K562 (cell line): ENCODE data around the gene RGPD8. TPM values are rescaled to one million over a fixed set of nuclear protein-coding genes. Genes with fewer than 3 reads are reported as not detected.

Source experiments
- ATAC-seq: fragments of 200-7000 bp; cut with Tn5 transposase; 3 replicates; pipeline ENCODE4 v1.9.1; 2020; ENCODE audit warnings: moderate library complexity
- BruUV-seq: library from RNA; stranded (reverse); fragments of 400-500 nt; replicated peaks from 2 replicates; lab custom pipeline; 2021; lab: Mats Ljungman, UMichigan
- CTCF ChIA-PET: fragments of 300-600 bp; formaldehyde crosslinking; extraction: SDS; loops from one replicate; lab custom pipeline; 2021; ENCODE audit warnings: low intra/inter-chr PET ratio; lab: Yijun Ruan, JAX
- POLR2A ChIA-PET: fragments of 300-600, 350-650 bp; sonication (Branson Sonifier 250); formaldehyde crosslinking; extraction: SDS; loops from one replicate; lab custom pipeline; 2021; ENCODE audit warnings: antibody characterized with exemption, inconsistent platforms; lab: Yijun Ruan, JAX
- DNase-seq, 4 experiments: peaks; one replicate each; pipeline versions ENCODE4 v3.0.0 to v3.0.0-alpha.2; 2011 to 2018; ENCODE audit warnings: low spot score in 3 of 4, mixed read lengths in 3 of 4; ENCODE audit errors: extremely low read depth in 1 of 4
- FAIRE-seq: peaks from 2 replicates; lab custom pipeline; 2011; peaks lifted over from hg19 to GRCh38; lab: Jason Lieb, UNC
- H2AFZ ChIP-seq: 2 replicates; pipeline ENCODE4 v1.6.0; 2011; ENCODE audit warnings: low read depth, low read length, control low read depth, inconsistent platforms
- H3K27ac ChIP-seq: fragments of 200-600 bp; 3 replicates; pipeline ENCODE4 v1.8.0; 2011; ENCODE audit warnings: low read depth, mild to moderate bottlenecking, control low read depth, inconsistent platforms, low read length, moderate library complexity, mixed read lengths; ENCODE audit errors: extremely low read depth
- H3K27me3 ChIP-seq, 2 experiments: fragments of 300-600 bp in 1 of 2; 2 replicates in 1 of 2; 3 replicates in 1 of 2; pipeline versions ENCODE4 v1.6.0 to v1.8.0; 2011; ENCODE audit warnings: inconsistent platforms in 2 of 2, low read length in 2 of 2, mild to moderate bottlenecking in 1 of 2, mixed read lengths in 1 of 2, moderate library complexity in 1 of 2; ENCODE audit not compliant: control insufficient read depth in 2 of 2, insufficient read depth in 2 of 2
- H3K36me3 ChIP-seq: fragments of 300-600 bp; 3 replicates; pipeline ENCODE4 v1.8.0; 2011; ENCODE audit warnings: mild to moderate bottlenecking, low read length, inconsistent platforms; ENCODE audit not compliant: control insufficient read depth, insufficient read depth
- H3K4me1 ChIP-seq, 2 experiments: fragments of 200-600 bp in 1 of 2; replicated peaks in 1 of 2; 2 replicates in 1 of 2; 3 replicates in 1 of 2; pipeline versions ENCODE4 v1.5.1 to v1.8.0; 2011; ENCODE audit warnings: inconsistent platforms in 2 of 2, low read length in 2 of 2, mild to moderate bottlenecking in 1 of 2, mixed read lengths in 1 of 2, moderate library complexity in 1 of 2; ENCODE audit not compliant: control insufficient read depth in 2 of 2, insufficient read depth in 2 of 2
- H3K4me2 ChIP-seq: 2 replicates; pipeline ENCODE4 v1.6.1; 2011; ENCODE audit warnings: low read length, control low read depth, inconsistent platforms, mixed read lengths; ENCODE audit not compliant: insufficient read depth
- H3K4me3 ChIP-seq: fragments of 200-600 bp; sonication (generic), shearing (Covaris generic); 2 replicates; pipeline ENCODE4 v1.5.1; 2016; ENCODE audit warnings: control low read depth, inconsistent platforms
- H3K79me2 ChIP-seq: fragments of 200-600 bp; 3 replicates; pipeline ENCODE4 v1.8.0; 2011; ENCODE audit warnings: low read length, inconsistent platforms; ENCODE audit not compliant: control insufficient read depth, insufficient read depth
- H3K9ac ChIP-seq, 2 experiments: 2 replicates each; pipeline versions ENCODE4 v1.6.0 to v1.6.1; 2011; ENCODE audit warnings: low read depth in 2 of 2, low read length in 2 of 2, control low read depth in 1 of 2, inconsistent platforms in 1 of 2, mild to moderate bottlenecking in 1 of 2, mixed read lengths in 1 of 2; ENCODE audit not compliant: insufficient read depth in 1 of 2
- H3K9me1 ChIP-seq: one replicate; pipeline ENCODE4 v1.6.0; 2011; ENCODE audit warnings: inconsistent platforms, mild to moderate bottlenecking, low read length, moderate library complexity; ENCODE audit not compliant: control insufficient read depth, insufficient read depth
- H3K9me3 ChIP-seq: replicated peaks from 2 replicates; pipeline ENCODE4 v1.5.1; 2011; ENCODE audit warnings: low read depth, low read length, inconsistent platforms; ENCODE audit not compliant: control insufficient read depth, insufficient read depth
- H4K20me1 ChIP-seq: replicated peaks from 2 replicates; pipeline ENCODE4 v1.6.1; 2011; ENCODE audit warnings: low read length, inconsistent platforms, mixed read lengths; ENCODE audit not compliant: control insufficient read depth, insufficient read depth
- BMI1 ChIP-seq: fragments of 150-350 bp; IDR thresholded peaks from 2 replicates; pipeline ENCODE4 v1.6.1; 2014; ENCODE audit warnings: low read length
- BRD9 ChIP-seq: fragments of 450-650 bp; IDR thresholded peaks from 2 replicates; pipeline ENCODE4 v1.6.1; 2018; ENCODE audit warnings: low read depth; ENCODE audit not compliant: partially characterized antibody
- FOXJ2 ChIP-seq: fragments of 200-800 bp; sonication (Bioruptor generic); IDR thresholded peaks from 2 replicates; pipeline ENCODE4 v1.6.1; 2016; ENCODE audit warnings: missing genetic modification characterization, missing compliant biosample characterization
- HCFC1 ChIP-seq: IDR thresholded peaks from 2 replicates; pipeline ENCODE4 v1.6.1; 2012; ENCODE audit warnings: low read depth, low read length, improper control_type of control experiment
- KHSRP ChIP-seq: fragments of 450-650 bp; IDR thresholded peaks from 2 replicates; pipeline ENCODE4 v1.6.1; 2017
- KLF6 ChIP-seq: fragments of 250-450 bp; sonication (Bioruptor Pico); IDR thresholded peaks from 2 replicates; pipeline ENCODE4 v1.4.0; 2020; ENCODE audit warnings: mild to moderate bottlenecking, moderate library complexity, borderline replicate concordance
- RBM39 ChIP-seq: fragments of 200-400 bp; formaldehyde crosslinking; optimal IDR thresholded peaks from 2 replicates; pipeline ENCODE3; 2018; ENCODE audit warnings: low read depth, low read length
- RHOXF2B ChIP-seq: fragments of 250-450 bp; sonication (Bioruptor Pico); conservative IDR thresholded peaks from 2 replicates; pipeline ENCODE4 v1.5.1; 2021
- SMAD2 ChIP-seq: fragments of 150-350 bp; IDR thresholded peaks from 2 replicates; pipeline ENCODE4 v1.6.1; 2014; ENCODE audit warnings: low read depth, mild to moderate bottlenecking, low read length
- XRCC5 ChIP-seq: fragments of 200-400 bp; formaldehyde crosslinking; IDR thresholded peaks from 2 replicates; pipeline ENCODE4 v1.6.1; 2017; ENCODE audit warnings: low read depth, mild to moderate bottlenecking, low read length
- ZBTB8A ChIP-seq: fragments of 450-650 bp; IDR thresholded peaks from 2 replicates; pipeline ENCODE4 v1.6.1; 2018; ENCODE audit warnings: mild to moderate bottlenecking, moderate library complexity; ENCODE audit not compliant: partially characterized antibody
- ZNF140 ChIP-seq: fragments of 250-450 bp; sonication (Bioruptor Pico); IDR thresholded peaks from 2 replicates; pipeline ENCODE4 v1.8.0; 2021; ENCODE audit warnings: moderate library complexity, mild to moderate bottlenecking, inconsistent platforms
- ZNF717 ChIP-seq: fragments of 250-450 bp; sonication (Bioruptor Pico); IDR thresholded peaks from 2 replicates; pipeline ENCODE4 v1.5.0; 2021
- ZNF785 ChIP-seq: fragments of 250-450 bp; sonication (Bioruptor Pico); IDR thresholded peaks from 2 replicates; pipeline ENCODE4 v1.4.0; 2020; ENCODE audit warnings: mild to moderate bottlenecking
- WGBS: fragments of 100-300 bp; shearing (Covaris generic); methylation state at CpG from one replicate; pipeline ENCODE4 v1.1.6; 2016; ENCODE audit warnings: low coverage, mixed read lengths; ENCODE audit not compliant: insufficient coverage; ENCODE audit errors: missing lambda C conversion rate; 5-methylcytosine and 5-hydroxymethylcytosine counted together
- in situ Hi-C: fragments of 300-500 bp; cut with MboI; formaldehyde crosslinking; loops from 4 replicates; pipeline ENCODE4 v1.15.0; 2018; ENCODE audit warnings: inconsistent platforms, mixed read lengths
- intact Hi-C: fragments of 100-400 bp; cut with micrococcal nuclease; formaldehyde crosslinking; loops from 2 replicates; pipeline ENCODE4 v1.14.2; 2022
- polyA plus RNA-seq, 8 experiments: library from polyadenylated mRNA; depleted of rRNA in 4 of 8; stranded (reverse) in 5 of 8; unstranded in 3 of 8; fragments of >200 nt; fragmentation: Nextera tagmentation in 2 of 8; fragmentation: Illumina TruSeq in 1 of 8; extraction: Ambion mirVana in 2 of 8; extraction: Trizol in 1 of 8; gene quantifications; 2 replicates each; pipeline versions ENCODE4 v1.2.1 to v1.2.3, GENCODE V29; 2011 to 2014; ENCODE audit warnings: inconsistent platforms in 1 of 8, missing spikeins in 1 of 8
- total RNA-seq, 7 experiments: library from RNA; depleted of rRNA in 6 of 7; stranded (reverse); fragments of >200 nt in 6 of 7; fragmentation: Illumina TruSeq in 2 of 7; extraction: Trizol in 2 of 7; gene quantifications; 2 replicates each; pipeline versions ENCODE4 v1.2.1 to v1.2.3, GENCODE V29; 2011 to 2021; ENCODE audit warnings: low replicate concordance in 1 of 7
- TF ChIP-seq, protein P1 (sequence below), 3 experiments: fragments of 200-800 bp in 1 of 3; fragments of 250-450 bp in 1 of 3; fragments of 450-650 bp in 1 of 3; sonication (Bioruptor Pico) in 1 of 3; sonication (Bioruptor generic) in 1 of 3; formaldehyde crosslinking in 1 of 3; IDR thresholded peaks; 2 replicates each; pipeline versions ENCODE4 v1.6.1 to v1.8.0; 2016 to 2022; ENCODE audit warnings: mild to moderate bottlenecking in 2 of 3, missing genetic modification characterization in 2 of 3, missing compliant biosample characterization in 1 of 3, moderate library complexity in 1 of 3

The RGPD8 gene
- total and polyA plus RNA-seq, 9 of the 15 experiments (the other 6 are each of a cell fraction or from before 2014, with no cell fraction given): 0.03 to 0.47 (median 0.12) TPM; not detected in 1

- ATAC-seq (peak; percentile 43), FAIRE-seq (no peak), DNase-seq (no peak)
- Histone ChIP-seq H4K20me1 (no peaks in the 10 kb centered on the region), H3K4me3 (no peak overlapping the region), H3K4me1 (no peaks in the 10 kb centered on the region), H3K27ac (no peak overlapping the region), H3K9me1 (no peaks in the 10 kb centered on the region), H3K79me2 (no peaks in the 10 kb centered on the region), H3K9ac (no peak overlapping the region), H3K4me2 (no peak overlapping the region), H3K36me3 (no peaks in the 10 kb centered on the region), H3K9me3 (no peaks in the 10 kb centered on the region), H3K27me3 (no peaks in the 10 kb centered on the region), H2AFZ (peak overlapping the region; percentile 46; the same call in 1 of the 2 replicates)
- in situ Hi-C loops (loop anchor here (10.0 to 25.0 kb wide), 2 partner anchors 447 to 1820 kb away; partner anchors contain the start of gene ANAPC1), intact Hi-C loops (no loop called here)
- 17% methylated on average over 5 of the region's 5 CpGs for WGBS
- no TSS peak for BruUV-seq
- CTCF ChIA-PET: no interaction called here
- TF ChIP-seq RBM39: no peak
- TF ChIP-seq KHSRP: no peak
- no peak for TF ChIP-seq ZNF785 (CRISPR knock-in tag)
- TF ChIP-seq HCFC1: no peak
- TF ChIP-seq SMAD2: no peak
- TF ChIP-seq, protein P1, sequence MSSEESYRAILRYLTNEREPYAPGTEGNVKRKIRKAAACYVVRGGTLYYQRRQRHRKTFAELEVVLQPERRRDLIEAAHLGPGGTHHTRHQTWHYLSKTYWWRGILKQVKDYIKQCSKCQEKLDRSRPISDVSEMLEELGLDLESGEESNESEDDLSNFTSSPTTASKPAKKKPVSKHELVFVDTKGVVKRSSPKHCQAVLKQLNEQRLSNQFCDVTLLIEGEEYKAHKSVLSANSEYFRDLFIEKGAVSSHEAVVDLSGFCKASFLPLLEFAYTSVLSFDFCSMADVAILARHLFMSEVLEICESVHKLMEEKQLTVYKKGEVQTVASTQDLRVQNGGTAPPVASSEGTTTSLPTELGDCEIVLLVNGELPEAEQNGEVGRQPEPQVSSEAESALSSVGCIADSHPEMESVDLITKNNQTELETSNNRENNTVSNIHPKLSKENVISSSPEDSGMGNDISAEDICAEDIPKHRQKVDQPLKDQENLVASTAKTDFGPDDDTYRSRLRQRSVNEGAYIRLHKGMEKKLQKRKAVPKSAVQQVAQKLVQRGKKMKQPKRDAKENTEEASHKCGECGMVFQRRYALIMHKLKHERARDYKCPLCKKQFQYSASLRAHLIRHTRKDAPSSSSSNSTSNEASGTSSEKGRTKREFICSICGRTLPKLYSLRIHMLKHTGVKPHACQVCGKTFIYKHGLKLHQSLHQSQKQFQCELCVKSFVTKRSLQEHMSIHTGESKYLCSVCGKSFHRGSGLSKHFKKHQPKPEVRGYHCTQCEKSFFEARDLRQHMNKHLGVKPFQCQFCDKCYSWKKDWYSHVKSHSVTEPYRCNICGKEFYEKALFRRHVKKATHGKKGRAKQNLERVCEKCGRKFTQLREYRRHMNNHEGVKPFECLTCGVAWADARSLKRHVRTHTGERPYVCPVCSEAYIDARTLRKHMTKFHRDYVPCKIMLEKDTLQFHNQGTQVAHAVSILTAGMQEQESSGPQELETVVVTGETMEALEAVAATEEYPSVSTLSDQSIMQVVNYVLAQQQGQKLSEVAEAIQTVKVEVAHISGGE (CRISPR knock-in tag; IDR thresholded peaks at IDR 0.05): no peak
- TF ChIP-seq BMI1: no peak
- TF ChIP-seq KLF6 (CRISPR knock-in tag): no peak
- TF ChIP-seq ZNF140: no peak
- no peak for TF ChIP-seq ZNF717 (CRISPR knock-in tag)
- TF ChIP-seq XRCC5: no peak
- no peak for TF ChIP-seq BRD9
- no peak for TF ChIP-seq RHOXF2B (CRISPR knock-in tag)
- TF ChIP-seq ZBTB8A: no peak
- TF ChIP-seq FOXJ2 (tag): no peak
- POLR2A ChIA-PET: interaction anchor here (0.5 to 1.3 kb wide), 2 partner anchors 9 to 153 kb away, joined by 4 read pairs; no protein-coding TSS in a partner anchor
Observed at GRCh38 chr2:112332123-112332696, 101.2 kb downstream of the RGPD8 start.
